ENCODE measurements around the gene LGALSL. TPM values are rescaled to one million over a fixed set of nuclear protein-coding genes. Genes with fewer than 3 reads are reported as not detected.

Gene LGALSL
- total and polyA plus RNA-seq, 11 donors = 5.6 to 31.6 (median 9.6) TPM

DNA sequence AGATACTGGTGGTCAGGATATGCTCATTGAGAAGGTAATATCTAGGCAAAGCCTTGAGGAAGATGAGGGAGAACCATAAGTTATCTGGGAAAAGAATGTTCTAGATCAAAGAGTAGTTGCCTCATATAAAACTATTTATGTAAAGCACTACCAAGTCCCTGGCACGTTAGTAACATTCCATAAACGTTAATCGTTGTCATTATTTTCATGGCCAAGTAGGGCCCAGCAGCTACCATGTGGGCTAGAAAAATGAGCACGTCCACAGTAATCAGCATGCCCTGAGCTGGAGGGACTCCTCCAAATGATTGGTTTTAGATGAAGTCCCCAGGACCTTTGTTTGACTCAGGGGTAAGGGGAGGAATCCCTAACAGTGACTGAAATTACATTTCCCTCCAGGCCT lies 37.5 kb downstream of the LGALSL start:
- H3K9me3 ChIP-seq = no peaks in the 10 kb centered on the region
- peak overlapping the region in 1 of 12 donors; percentile 15 for H3K27ac ChIP-seq
- peaks cover 0 to 25% (median 5%) of the 10 kb centered on the region in 12 donors for H3K4me1 ChIP-seq
- intact Hi-C loops (cut with DNase I) = no loop called here
- H3K4me3 ChIP-seq = no peak overlapping the region
- no peak for TF ChIP-seq POLR2A (IDR thresholded peaks at IDR 0.05)
- TF ChIP-seq, protein P1, sequence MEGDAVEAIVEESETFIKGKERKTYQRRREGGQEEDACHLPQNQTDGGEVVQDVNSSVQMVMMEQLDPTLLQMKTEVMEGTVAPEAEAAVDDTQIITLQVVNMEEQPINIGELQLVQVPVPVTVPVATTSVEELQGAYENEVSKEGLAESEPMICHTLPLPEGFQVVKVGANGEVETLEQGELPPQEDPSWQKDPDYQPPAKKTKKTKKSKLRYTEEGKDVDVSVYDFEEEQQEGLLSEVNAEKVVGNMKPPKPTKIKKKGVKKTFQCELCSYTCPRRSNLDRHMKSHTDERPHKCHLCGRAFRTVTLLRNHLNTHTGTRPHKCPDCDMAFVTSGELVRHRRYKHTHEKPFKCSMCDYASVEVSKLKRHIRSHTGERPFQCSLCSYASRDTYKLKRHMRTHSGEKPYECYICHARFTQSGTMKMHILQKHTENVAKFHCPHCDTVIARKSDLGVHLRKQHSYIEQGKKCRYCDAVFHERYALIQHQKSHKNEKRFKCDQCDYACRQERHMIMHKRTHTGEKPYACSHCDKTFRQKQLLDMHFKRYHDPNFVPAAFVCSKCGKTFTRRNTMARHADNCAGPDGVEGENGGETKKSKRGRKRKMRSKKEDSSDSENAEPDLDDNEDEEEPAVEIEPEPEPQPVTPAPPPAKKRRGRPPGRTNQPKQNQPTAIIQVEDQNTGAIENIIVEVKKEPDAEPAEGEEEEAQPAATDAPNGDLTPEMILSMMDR (IDR thresholded peaks at IDR 0.05) = no peak
- peaks cover 0 to 3% (median 0%) of the 10 kb centered on the region in 9 donors for H3K27me3 ChIP-seq
- 64 to 72% (median 67%) methylated on average over 4 of the region's 4 CpGs for WGBS, 4 donors
- H3K36me3 ChIP-seq = no peaks in the 10 kb centered on the region
- no peak for ATAC-seq
- no peak for DNase-seq

DNA sequence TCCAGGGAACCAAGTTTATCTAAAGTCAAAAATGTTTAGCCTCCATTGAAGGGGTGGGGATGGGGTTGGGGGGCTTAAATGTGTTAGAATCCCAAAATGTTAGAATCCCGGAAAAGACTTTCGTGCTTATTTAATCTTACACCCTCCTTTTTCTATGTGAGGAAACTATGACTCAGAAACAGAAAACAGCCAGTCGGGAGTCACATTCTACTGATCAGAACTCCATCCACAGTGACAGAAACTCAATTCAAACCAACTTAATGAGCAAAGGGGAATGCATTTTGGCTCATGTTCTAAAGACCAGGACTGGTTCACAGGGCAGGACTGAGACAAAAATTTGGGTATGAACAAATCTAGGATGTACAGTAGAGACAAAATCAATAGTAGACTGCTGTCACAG lies 38.3 kb downstream of the LGALSL start:
- peak overlapping the region in 2 of 12 donors; percentile 11 to 15 for H3K27ac ChIP-seq
- TF ChIP-seq POLR2A (IDR thresholded peaks at IDR 0.05) = no peak
- TF ChIP-seq, protein P1 (IDR thresholded peaks at IDR 0.05) = no peak
- H3K36me3 ChIP-seq = no peaks in the 10 kb centered on the region
- intact Hi-C loops (cut with DNase I) = no loop called here
- H3K9me3 ChIP-seq = no peaks in the 10 kb centered on the region
- DNase-seq (no peak), ATAC-seq (peak in 1 of 4 donors; percentile 10)
- H3K27me3 ChIP-seq = peaks cover 0 to under 1% (median 0%) of the 10 kb centered on the region in 9 donors
- peaks cover 0 to 25% (median 5%) of the 10 kb centered on the region in 12 donors for H3K4me1 ChIP-seq
- H3K4me3 ChIP-seq = no peak overlapping the region
- WGBS, 4 donors = 68 to 87% (median 79%) methylated on average over 3 of the region's 3 CpGs

DNA sequence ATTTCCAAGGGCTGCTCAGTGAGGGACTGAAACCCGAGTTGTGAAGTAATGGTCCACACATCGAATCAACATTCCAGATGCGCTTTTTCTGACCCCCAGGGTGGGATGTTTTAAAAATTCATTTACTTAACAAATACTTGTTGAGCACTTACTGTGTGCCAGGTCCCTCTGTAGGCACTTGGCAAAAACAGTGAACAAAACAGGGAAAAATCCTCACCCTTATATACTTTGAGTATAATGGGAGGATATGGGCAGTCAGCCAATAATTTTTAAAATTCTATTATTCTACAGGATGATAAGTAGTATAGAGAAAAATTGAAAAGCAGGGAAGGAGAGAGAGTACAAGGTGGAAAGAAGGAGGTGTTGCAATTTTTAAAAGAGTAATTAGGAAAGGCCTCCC lies 38.9 kb downstream of the LGALSL start:
- intact Hi-C loops (cut with DNase I) = no loop called here
- Histone ChIP-seq H3K36me3 (no peaks in the 10 kb centered on the region), H3K4me1 (peaks cover 0 to 21% (median 5%) of the 10 kb centered on the region in 12 donors), H3K27ac (peak overlapping the region in 1 of 12 donors; percentile 11), H3K9me3 (no peaks in the 10 kb centered on the region), H3K27me3 (no peaks in the 10 kb centered on the region), H3K4me3 (no peak overlapping the region)
- 79 to 89% (median 82%) methylated on average over 3 of the region's 3 CpGs for WGBS, 4 donors
- TF ChIP-seq POLR2A (IDR thresholded peaks at IDR 0.05) = no peak
- TF ChIP-seq, protein P1 (IDR thresholded peaks at IDR 0.05) = no peak
- no peak for ATAC-seq
- no peak for DNase-seq

DNA sequence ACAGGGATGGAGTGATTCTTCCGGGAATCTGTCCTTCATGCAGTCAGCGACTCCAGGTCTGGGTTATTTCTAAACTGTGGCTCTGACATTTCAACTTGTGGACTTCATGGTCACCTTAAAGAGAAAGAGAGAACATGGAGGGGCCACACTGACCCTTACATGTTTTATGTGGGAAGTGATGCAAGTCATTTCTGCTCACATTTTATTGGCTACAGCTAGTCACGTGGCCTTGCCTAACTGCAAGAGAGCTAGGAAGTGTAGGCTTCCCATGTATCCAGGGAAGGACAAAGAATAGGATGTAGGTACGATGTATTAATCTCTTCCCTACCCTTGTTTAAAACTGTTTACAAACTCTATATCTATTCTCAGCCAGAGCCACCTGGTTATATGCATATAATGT lies 39.8 kb downstream of the LGALSL start:
- ATAC-seq (no peak), DNase-seq (no peak)
- WGBS, 4 donors = 83 to 92% (median 91%) methylated on average over 4 of the region's 4 CpGs
- H3K4me3 ChIP-seq = no peak overlapping the region
- intact Hi-C loops (cut with DNase I) = no loop called here
- no peak for TF ChIP-seq POLR2A (IDR thresholded peaks at IDR 0.05)
- TF ChIP-seq, protein P1 (IDR thresholded peaks at IDR 0.05) = no peak
- H3K9me3 ChIP-seq = no peaks in the 10 kb centered on the region
- peaks cover 0 to 11% (median 0%) of the 10 kb centered on the region in 12 donors for H3K4me1 ChIP-seq
- no peak overlapping the region for H3K27ac ChIP-seq
- H3K36me3 ChIP-seq = no peaks in the 10 kb centered on the region
- peaks cover 0 to 6% (median 0%) of the 10 kb centered on the region in 9 donors for H3K27me3 ChIP-seq
